ENCODE data around the gene GAP43.

GAP43 gene

GRCh38 chr3:115666920-115667737 is 43.8 kb downstream of the GAP43 start:
- no peak for DNase-seq

- no peak for DNase-seq
Measured at GRCh38 chr3:115667738-115668065, 44.4 kb downstream of the GAP43 start.

GRCh38 chr3:115670911-115671310 is 47.6 kb downstream of the GAP43 start:
- DNase-seq = no peak

GRCh38 chr3:115671761-115672455 is 48.6 kb downstream of the GAP43 start:
- no peak for DNase-seq

- DNase-seq = no peak
Measured at GRCh38 chr3:115673881-115674280, 50.6 kb downstream of the GAP43 start.

GRCh38 chr3:115676336-115676735 is 53.0 kb downstream of the GAP43 start:
- no peak for DNase-seq

- no peak for DNase-seq
Measured at GRCh38 chr3:115680803-115681345, 57.6 kb downstream of the GAP43 start.

GRCh38 chr3:115681736-115682135 is 58.4 kb downstream of the GAP43 start:
- DNase-seq = no peak

- DNase-seq = no peak
Measured at GRCh38 chr3:115683305-115683704, 60.0 kb downstream of the GAP43 start.

GRCh38 chr3:115683773-115684172 is 60.5 kb downstream of the GAP43 start:
- no peak for DNase-seq

GRCh38 chr3:115685097-115685496 is 61.8 kb downstream of the GAP43 start:
- DNase-seq = no peak

- DNase-seq = no peak
Measured at GRCh38 chr3:115687721-115688120, 64.4 kb downstream of the GAP43 start.

GRCh38 chr3:115688418-115688817 is 65.1 kb downstream of the GAP43 start:
- no peak for DNase-seq

GRCh38 chr3:115689928-115690327 is 66.6 kb downstream of the GAP43 start:
- no peak for DNase-seq

- DNase-seq = no peak
Measured at GRCh38 chr3:115691964-115692363, 68.7 kb downstream of the GAP43 start.

- peak; percentile 84 for DNase-seq
Measured at GRCh38 chr3:115692887-115693524, 69.7 kb downstream of the GAP43 start.

GRCh38 chr3:115693868-115694267 is 70.6 kb downstream of the GAP43 start:
- DNase-seq = no peak

GRCh38 chr3:115695090-115695489 is 71.8 kb downstream of the GAP43 start:
- no peak for DNase-seq

- no peak for DNase-seq
Measured at GRCh38 chr3:115697263-115698053, 74.1 kb downstream of the GAP43 start.

- DNase-seq = peak; percentile 35
Measured at GRCh38 chr3:115698851-115699591, 75.7 kb downstream of the GAP43 start.

GRCh38 chr3:115699706-115700105 is 76.4 kb downstream of the GAP43 start:
- no peak for DNase-seq

GRCh38 chr3:115702598-115702997 is 79.3 kb downstream of the GAP43 start:
- DNase-seq = no peak
